Parathyroid adenoma (tissue), 2 donors: ENCODE results near the gene CCDC197.

ENCODE experiments used
- H2AFZ ChIP-seq: fragments of 300-600 bp; sonication (generic); one replicate; pipeline ENCODE4 v1.7.0; 2017; ENCODE audit warnings: antibody characterized with exemption, mild to moderate bottlenecking
- H3K27ac ChIP-seq: fragments of 300-600 bp; sonication (generic); one replicate; pipeline ENCODE4 v1.7.0; 2017
- H3K27me3 ChIP-seq: fragments of 300-600 bp; sonication (generic); one replicate; pipeline ENCODE4 v1.7.0; 2017; ENCODE audit warnings: low read length; ENCODE audit not compliant: control insufficient read depth, insufficient read depth
- H3K36me3 ChIP-seq: fragments of 300-600 bp; sonication (generic); one replicate; pipeline ENCODE4 v1.7.0; 2017; ENCODE audit warnings: low read length; ENCODE audit not compliant: control insufficient read depth, insufficient read depth
- H3K4me1 ChIP-seq: fragments of 300-600 bp; sonication (generic); one replicate; pipeline ENCODE4 v1.7.0; 2017; ENCODE audit warnings: control low read depth
- H3K4me2 ChIP-seq: fragments of 300-600 bp; sonication (generic); one replicate; pipeline ENCODE4 v1.7.0; 2017; ENCODE audit warnings: low read length
- H3K4me3 ChIP-seq: fragments of 300-600 bp; sonication (generic); one replicate; pipeline ENCODE4 v1.7.0; 2017; ENCODE audit warnings: low read depth, low read length
- H3K79me2 ChIP-seq: fragments of 300-600 bp; sonication (generic); one replicate; pipeline ENCODE4 v1.7.0; 2017; ENCODE audit warnings: control low read depth
- H3K9ac ChIP-seq: fragments of 300-600 bp; sonication (generic); one replicate; pipeline ENCODE4 v1.7.0; 2017; ENCODE audit warnings: mild to moderate bottlenecking
- H3K9me3 ChIP-seq: fragments of 300-600 bp; sonication (generic); one replicate; pipeline ENCODE4 v1.7.0; 2017; ENCODE audit warnings: low read length; ENCODE audit not compliant: control insufficient read depth
- CTCF ChIP-seq: fragments of 300-600 bp; sonication (generic); IDR thresholded peaks from one replicate; pipeline ENCODE4 v1.7.0; 2017; ENCODE audit warnings: antibody characterized with exemption, mild to moderate bottlenecking
- donor health status: primary hyperparathyroidism.

Gene CCDC197

GRCh38 chr14:93989939-93990338 lies 7.2 kb upstream of the CCDC197 start:
- no peak for TF ChIP-seq CTCF
- Histone ChIP-seq H3K4me2 (no peak overlapping the region), H3K36me3 (no peaks in the 10 kb centered on the region), H3K4me1 (peaks cover 5% of the 10 kb centered on the region), H3K27me3 (no peaks in the 10 kb centered on the region), H3K9ac (no peak overlapping the region), H3K9me3 (no peaks in the 10 kb centered on the region), H3K27ac (no peak overlapping the region), H2AFZ (no peak overlapping the region), H3K4me3 (no peak overlapping the region), H3K79me2 (no peaks in the 10 kb centered on the region)

- TF ChIP-seq CTCF = no peak
- H3K4me3 ChIP-seq = no peak overlapping the region
- no peak overlapping the region for H3K4me2 ChIP-seq
- peaks cover 5% of the 10 kb centered on the region for H3K4me1 ChIP-seq
- H3K9me3 ChIP-seq = no peaks in the 10 kb centered on the region
- H3K9ac ChIP-seq = no peak overlapping the region
- no peaks in the 10 kb centered on the region for H3K27me3 ChIP-seq
- no peaks in the 10 kb centered on the region for H3K79me2 ChIP-seq
- no peaks in the 10 kb centered on the region for H3K36me3 ChIP-seq
- H3K27ac ChIP-seq = no peak overlapping the region
- no peak overlapping the region for H2AFZ ChIP-seq
These were observed 5.9 kb upstream of the CCDC197 start for GRCh38 chr14:93991212-93991611.

DNA sequence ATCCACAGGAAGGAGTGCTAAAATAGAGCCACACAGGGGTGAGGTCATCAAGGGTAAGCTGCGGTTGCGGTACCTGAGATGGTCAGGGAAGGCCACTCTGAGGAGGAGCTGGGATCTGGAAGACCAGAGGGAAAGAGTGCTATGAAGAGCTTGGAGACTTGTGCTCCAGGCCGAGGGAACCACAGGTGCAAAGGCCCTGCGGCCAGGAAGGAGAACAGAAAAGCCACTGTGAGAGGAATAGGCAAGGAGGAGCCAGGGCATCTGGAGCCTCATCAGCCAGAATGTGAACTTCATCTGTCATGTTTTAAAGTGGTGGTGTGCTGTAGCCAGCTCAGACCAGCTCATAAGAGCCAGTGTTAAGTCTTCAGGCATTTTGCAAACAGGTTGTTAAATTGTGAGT lies 5.5 kb upstream of the CCDC197 start:
- Histone ChIP-seq H3K4me1 (peaks cover 5% of the 10 kb centered on the region), H3K4me2 (no peak overlapping the region), H3K4me3 (no peak overlapping the region), H3K36me3 (no peaks in the 10 kb centered on the region), H3K27me3 (peaks cover 2% of the 10 kb centered on the region), H2AFZ (no peak overlapping the region), H3K79me2 (no peaks in the 10 kb centered on the region), H3K9me3 (no peaks in the 10 kb centered on the region), H3K9ac (no peak overlapping the region), H3K27ac (no peak overlapping the region)
- no peak for TF ChIP-seq CTCF

GRCh38 chr14:93993382-93993781 lies 3.7 kb upstream of the CCDC197 start:
- no peaks in the 10 kb centered on the region for H3K4me1 ChIP-seq
- H3K27ac ChIP-seq = no peak overlapping the region
- no peaks in the 10 kb centered on the region for H3K79me2 ChIP-seq
- H3K9ac ChIP-seq = no peak overlapping the region
- no peak overlapping the region for H3K4me3 ChIP-seq
- no peak overlapping the region for H2AFZ ChIP-seq
- no peaks in the 10 kb centered on the region for H3K36me3 ChIP-seq
- no peak overlapping the region for H3K4me2 ChIP-seq
- TF ChIP-seq CTCF = no peak
- H3K9me3 ChIP-seq = no peaks in the 10 kb centered on the region
- H3K27me3 ChIP-seq = peaks cover 3% of the 10 kb centered on the region

GRCh38 chr14:93994919-93995682 lies 2.0 kb upstream of the CCDC197 start:
- H3K36me3 ChIP-seq = no peaks in the 10 kb centered on the region
- no peak overlapping the region for H3K4me3 ChIP-seq
- H3K27ac ChIP-seq = no peak overlapping the region

More at GRCh38 chr14:93994919-93995682, 2.0 kb upstream of the CCDC197 start:
- no peaks in the 10 kb centered on the region for H3K9me3 ChIP-seq
- H3K4me2 ChIP-seq = no peak overlapping the region
- H3K9ac ChIP-seq = no peak overlapping the region
- no peaks in the 10 kb centered on the region for H3K79me2 ChIP-seq
- H3K4me1 ChIP-seq = no peaks in the 10 kb centered on the region
- no peak overlapping the region for H2AFZ ChIP-seq
- TF ChIP-seq CTCF = no peak
- H3K27me3 ChIP-seq = peaks cover 3% of the 10 kb centered on the region
